Measurements from ENCODE around the gene DMD. TPM values are rescaled to one million over a fixed set of nuclear protein-coding genes. Genes with fewer than 3 reads are reported as not detected.

DMD gene
- total RNA-seq, 1 donor from 2014 or later, result 1.7 TPM

DNA sequence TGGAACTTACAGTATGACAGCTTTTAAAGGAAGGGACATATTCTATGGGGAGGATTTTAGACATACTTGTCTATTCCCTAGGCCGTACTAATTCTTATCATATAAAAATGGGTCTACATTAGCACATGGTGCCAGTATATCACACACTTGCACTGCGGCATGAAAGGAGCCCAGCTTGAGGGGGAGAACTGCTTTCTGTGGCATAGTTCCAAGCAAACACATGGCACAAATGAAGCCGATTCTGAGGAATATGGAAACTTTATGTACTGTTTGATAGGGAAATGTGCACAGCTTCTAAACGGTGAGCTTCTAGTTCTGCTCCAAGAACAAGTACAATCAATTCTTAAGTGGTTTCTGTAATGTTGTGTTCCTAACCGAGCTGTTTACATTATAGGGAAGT lies 1463.9 kb downstream of the DMD start:
- Mint-ChIP-seq H3K27me3 (ENCODE audit: unreplicated experiment) (no peaks in the 10 kb centered on the region), H3K4me3 (ENCODE audit: unreplicated experiment) (no peak overlapping the region), H3K9me3 (ENCODE audit: unreplicated experiment) (peaks cover 1% of the 10 kb centered on the region), H3K27ac (ENCODE audit: unreplicated experiment) (no peak overlapping the region), H3K4me1 (ENCODE audit: low read depth, unreplicated experiment) (no peaks in the 10 kb centered on the region), H3K36me3 (ENCODE audit: unreplicated experiment) (no peaks in the 10 kb centered on the region)
- no peak for DNase-seq
- TF ChIP-seq, protein P1, sequence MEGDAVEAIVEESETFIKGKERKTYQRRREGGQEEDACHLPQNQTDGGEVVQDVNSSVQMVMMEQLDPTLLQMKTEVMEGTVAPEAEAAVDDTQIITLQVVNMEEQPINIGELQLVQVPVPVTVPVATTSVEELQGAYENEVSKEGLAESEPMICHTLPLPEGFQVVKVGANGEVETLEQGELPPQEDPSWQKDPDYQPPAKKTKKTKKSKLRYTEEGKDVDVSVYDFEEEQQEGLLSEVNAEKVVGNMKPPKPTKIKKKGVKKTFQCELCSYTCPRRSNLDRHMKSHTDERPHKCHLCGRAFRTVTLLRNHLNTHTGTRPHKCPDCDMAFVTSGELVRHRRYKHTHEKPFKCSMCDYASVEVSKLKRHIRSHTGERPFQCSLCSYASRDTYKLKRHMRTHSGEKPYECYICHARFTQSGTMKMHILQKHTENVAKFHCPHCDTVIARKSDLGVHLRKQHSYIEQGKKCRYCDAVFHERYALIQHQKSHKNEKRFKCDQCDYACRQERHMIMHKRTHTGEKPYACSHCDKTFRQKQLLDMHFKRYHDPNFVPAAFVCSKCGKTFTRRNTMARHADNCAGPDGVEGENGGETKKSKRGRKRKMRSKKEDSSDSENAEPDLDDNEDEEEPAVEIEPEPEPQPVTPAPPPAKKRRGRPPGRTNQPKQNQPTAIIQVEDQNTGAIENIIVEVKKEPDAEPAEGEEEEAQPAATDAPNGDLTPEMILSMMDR (IDR thresholded peaks at IDR 0.05; ENCODE audit: partially characterized antibody, unreplicated experiment), result no peak

DNA sequence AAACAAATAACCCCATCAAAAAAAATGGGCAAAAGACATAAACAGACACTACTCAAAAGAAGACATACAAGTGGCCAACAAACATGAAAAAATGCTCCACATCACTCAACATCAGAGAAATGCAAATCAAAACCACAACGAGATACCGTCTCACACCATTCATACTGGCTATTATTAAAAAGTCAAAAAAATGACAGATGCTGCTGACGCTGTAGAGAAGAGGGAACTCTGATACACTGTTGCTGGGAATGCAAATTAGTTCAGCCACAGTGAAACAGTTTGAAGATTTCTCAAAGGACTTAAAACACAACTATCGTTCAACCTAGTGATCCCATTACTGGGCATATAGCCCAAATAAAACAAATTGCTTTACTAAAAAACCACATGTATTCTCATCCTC lies 1468.3 kb downstream of the DMD start:
- no peak overlapping the region for H3K4me3 Mint-ChIP-seq (ENCODE audit: unreplicated experiment)
- no peaks in the 10 kb centered on the region for H3K36me3 Mint-ChIP-seq (ENCODE audit: unreplicated experiment)
- no peak overlapping the region for H3K27ac Mint-ChIP-seq (ENCODE audit: unreplicated experiment)
- no peaks in the 10 kb centered on the region for H3K4me1 Mint-ChIP-seq (ENCODE audit: low read depth, unreplicated experiment)
- TF ChIP-seq, protein P1 (IDR thresholded peaks at IDR 0.05; ENCODE audit: partially characterized antibody, unreplicated experiment), result no peak
- H3K27me3 Mint-ChIP-seq (ENCODE audit: unreplicated experiment), result no peaks in the 10 kb centered on the region
- DNase-seq, result no peak
- H3K9me3 Mint-ChIP-seq (ENCODE audit: unreplicated experiment), result peaks cover 1% of the 10 kb centered on the region

DNA sequence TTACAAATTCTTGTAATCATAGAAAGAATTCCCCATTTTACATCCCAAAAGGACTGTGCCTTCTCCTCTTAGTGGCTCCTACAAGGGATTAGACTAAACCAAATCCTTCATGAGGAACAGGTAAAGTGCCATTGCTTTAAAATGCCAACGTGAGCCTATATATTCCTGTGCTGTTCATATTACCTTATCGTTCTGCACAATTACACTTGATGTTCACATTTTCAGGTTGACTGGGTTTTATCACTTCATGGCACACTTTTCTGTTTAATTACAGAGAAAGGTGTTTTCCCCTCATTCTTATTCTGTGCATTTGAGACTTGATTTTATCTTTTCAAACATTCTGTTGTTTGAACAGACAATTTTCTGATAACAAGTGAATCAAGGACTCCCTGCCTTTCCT lies 1493.9 kb downstream of the DMD start:
- DNase-seq, result no peak
- TF ChIP-seq, protein P1 (IDR thresholded peaks at IDR 0.05; ENCODE audit: partially characterized antibody, unreplicated experiment), result no peak
- H3K36me3 Mint-ChIP-seq (ENCODE audit: unreplicated experiment), result no peaks in the 10 kb centered on the region
- no peaks in the 10 kb centered on the region for H3K4me1 Mint-ChIP-seq (ENCODE audit: low read depth, unreplicated experiment)
- H3K27ac Mint-ChIP-seq (ENCODE audit: unreplicated experiment), result no peak overlapping the region
- H3K9me3 Mint-ChIP-seq (ENCODE audit: unreplicated experiment), result no peaks in the 10 kb centered on the region
- H3K27me3 Mint-ChIP-seq (ENCODE audit: unreplicated experiment), result no peaks in the 10 kb centered on the region
- no peak overlapping the region for H3K4me3 Mint-ChIP-seq (ENCODE audit: unreplicated experiment)

DNA sequence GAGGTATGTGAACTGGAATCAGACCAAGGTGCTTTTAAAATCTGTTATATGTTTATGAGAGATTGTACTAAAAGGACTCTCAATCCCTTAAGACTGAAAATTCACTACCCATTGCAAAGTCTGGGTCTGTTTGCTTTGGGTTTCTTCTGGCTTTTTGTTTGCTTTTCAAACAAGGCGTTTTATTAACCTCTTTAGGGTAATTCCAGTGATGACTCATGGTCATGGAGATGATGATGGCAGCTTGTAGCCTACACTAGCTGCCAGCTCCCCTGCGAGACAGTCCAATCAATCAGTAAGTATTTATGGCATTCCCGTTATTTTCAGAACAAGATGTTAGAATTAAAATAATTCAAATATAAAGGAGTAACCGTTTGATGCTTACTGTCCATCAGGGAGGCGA lies 1495.7 kb downstream of the DMD start:
- H3K9me3 Mint-ChIP-seq (ENCODE audit: unreplicated experiment), result no peaks in the 10 kb centered on the region
- TF ChIP-seq, protein P1 (IDR thresholded peaks at IDR 0.05; ENCODE audit: partially characterized antibody, unreplicated experiment), result no peak
- no peaks in the 10 kb centered on the region for H3K36me3 Mint-ChIP-seq (ENCODE audit: unreplicated experiment)
- DNase-seq, result no peak
- H3K27ac Mint-ChIP-seq (ENCODE audit: unreplicated experiment), result no peak overlapping the region
- no peaks in the 10 kb centered on the region for H3K27me3 Mint-ChIP-seq (ENCODE audit: unreplicated experiment)
- no peak overlapping the region for H3K4me3 Mint-ChIP-seq (ENCODE audit: unreplicated experiment)
- no peaks in the 10 kb centered on the region for H3K4me1 Mint-ChIP-seq (ENCODE audit: low read depth, unreplicated experiment)

DNA sequence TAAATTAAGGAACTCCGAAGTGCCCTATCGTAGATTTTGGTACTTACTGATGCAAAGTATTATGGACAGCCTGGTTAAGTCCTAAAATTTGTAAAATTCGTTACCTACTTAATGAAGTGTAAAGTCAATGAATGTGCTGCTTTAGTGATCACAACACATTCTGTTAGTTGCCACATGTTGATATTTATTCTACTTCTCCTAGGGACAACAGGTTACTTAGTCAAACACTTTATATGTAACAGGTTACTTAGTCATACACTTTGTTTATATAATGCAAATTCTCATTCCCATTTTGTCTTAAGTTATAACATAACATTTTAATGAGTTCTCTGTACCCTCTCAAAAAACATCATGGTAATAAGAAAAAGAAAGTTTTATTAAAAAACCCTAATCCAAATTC lies 1496.6 kb downstream of the DMD start:
- no peak overlapping the region for H3K4me3 Mint-ChIP-seq (ENCODE audit: unreplicated experiment)
- no peaks in the 10 kb centered on the region for H3K36me3 Mint-ChIP-seq (ENCODE audit: unreplicated experiment)
- H3K27me3 Mint-ChIP-seq (ENCODE audit: unreplicated experiment), result no peaks in the 10 kb centered on the region
- TF ChIP-seq, protein P1 (IDR thresholded peaks at IDR 0.05; ENCODE audit: partially characterized antibody, unreplicated experiment), result no peak
- no peak overlapping the region for H3K27ac Mint-ChIP-seq (ENCODE audit: unreplicated experiment)
- DNase-seq, result no peak
- no peaks in the 10 kb centered on the region for H3K4me1 Mint-ChIP-seq (ENCODE audit: low read depth, unreplicated experiment)
- H3K9me3 Mint-ChIP-seq (ENCODE audit: unreplicated experiment), result no peaks in the 10 kb centered on the region
